Measurements from ENCODE around the gene MLC1.

- TF ChIP-seq TAF1 (IDR thresholded peaks at IDR 0.05; ENCODE audit: borderline replicate concordance, low read depth, low read length) (no peak), POLR2A (IDR thresholded peaks at IDR 0.05; ENCODE audit: low read depth, low read length) (no peak), POLR2AphosphoS5 (IDR thresholded peaks at IDR 0.05; ENCODE audit: low read depth, low read length) (no peak)
These were observed 40.6 kb downstream of the MLC1 start for GRCh38 chr22:50044485-50045118.

All from GM12892 (cell line).